ENCODE results near the gene MYL3.

DNA sequence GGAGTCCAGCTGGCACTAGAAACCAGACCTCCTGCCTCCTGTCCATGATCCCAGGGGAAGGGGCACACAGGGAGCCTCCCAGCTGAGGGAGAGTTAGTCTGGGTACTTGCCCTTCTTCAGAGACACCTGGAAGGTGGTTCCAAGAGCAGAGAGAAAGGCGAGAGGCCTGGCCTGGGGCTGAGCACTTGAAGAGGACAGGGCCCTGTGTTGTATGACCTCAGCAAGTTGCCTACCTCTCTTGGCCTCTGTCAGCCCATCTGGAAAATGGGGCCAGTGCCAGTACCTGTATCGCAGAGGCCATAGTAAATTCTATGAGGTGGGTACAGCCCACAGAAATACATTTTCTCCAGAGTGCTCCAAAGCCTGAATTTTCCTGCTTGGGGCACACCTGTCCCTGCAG is 33.8 kb upstream of the MYL3 start:
- TF ChIP-seq EZH2 (IDR thresholded peaks at IDR 0.05; ENCODE audit: low read depth, unreplicated experiment) (no peak), NANOG (IDR thresholded peaks at IDR 0.05; ENCODE audit: borderline replicate concordance) (no peak), POLR2AphosphoS5 (IDR thresholded peaks at IDR 0.05; ENCODE audit: low read depth) (no peak), EZH2phosphoT487 (IDR thresholded peaks at IDR 0.05; ENCODE audit: unreplicated experiment) (no peak), ZNF114 (CRISPR knock-in tag; IDR thresholded peaks at IDR 0.05) (no peak), CREB1 (CRISPR knock-in tag; IDR thresholded peaks at IDR 0.05; ENCODE audit: low read depth) (no peak), ZNF462 (CRISPR knock-in tag; IDR thresholded peaks at IDR 0.05) (no peak), JUNB (IDR thresholded peaks at IDR 0.05; ENCODE audit: unreplicated experiment) (no peak)
- TF ChIP-seq, protein P1, sequence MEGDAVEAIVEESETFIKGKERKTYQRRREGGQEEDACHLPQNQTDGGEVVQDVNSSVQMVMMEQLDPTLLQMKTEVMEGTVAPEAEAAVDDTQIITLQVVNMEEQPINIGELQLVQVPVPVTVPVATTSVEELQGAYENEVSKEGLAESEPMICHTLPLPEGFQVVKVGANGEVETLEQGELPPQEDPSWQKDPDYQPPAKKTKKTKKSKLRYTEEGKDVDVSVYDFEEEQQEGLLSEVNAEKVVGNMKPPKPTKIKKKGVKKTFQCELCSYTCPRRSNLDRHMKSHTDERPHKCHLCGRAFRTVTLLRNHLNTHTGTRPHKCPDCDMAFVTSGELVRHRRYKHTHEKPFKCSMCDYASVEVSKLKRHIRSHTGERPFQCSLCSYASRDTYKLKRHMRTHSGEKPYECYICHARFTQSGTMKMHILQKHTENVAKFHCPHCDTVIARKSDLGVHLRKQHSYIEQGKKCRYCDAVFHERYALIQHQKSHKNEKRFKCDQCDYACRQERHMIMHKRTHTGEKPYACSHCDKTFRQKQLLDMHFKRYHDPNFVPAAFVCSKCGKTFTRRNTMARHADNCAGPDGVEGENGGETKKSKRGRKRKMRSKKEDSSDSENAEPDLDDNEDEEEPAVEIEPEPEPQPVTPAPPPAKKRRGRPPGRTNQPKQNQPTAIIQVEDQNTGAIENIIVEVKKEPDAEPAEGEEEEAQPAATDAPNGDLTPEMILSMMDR (conservative IDR thresholded peaks at IDR 0.05; ENCODE audit: low read depth in 2 of 2), result no peak
- TF ChIP-seq, protein P2, sequence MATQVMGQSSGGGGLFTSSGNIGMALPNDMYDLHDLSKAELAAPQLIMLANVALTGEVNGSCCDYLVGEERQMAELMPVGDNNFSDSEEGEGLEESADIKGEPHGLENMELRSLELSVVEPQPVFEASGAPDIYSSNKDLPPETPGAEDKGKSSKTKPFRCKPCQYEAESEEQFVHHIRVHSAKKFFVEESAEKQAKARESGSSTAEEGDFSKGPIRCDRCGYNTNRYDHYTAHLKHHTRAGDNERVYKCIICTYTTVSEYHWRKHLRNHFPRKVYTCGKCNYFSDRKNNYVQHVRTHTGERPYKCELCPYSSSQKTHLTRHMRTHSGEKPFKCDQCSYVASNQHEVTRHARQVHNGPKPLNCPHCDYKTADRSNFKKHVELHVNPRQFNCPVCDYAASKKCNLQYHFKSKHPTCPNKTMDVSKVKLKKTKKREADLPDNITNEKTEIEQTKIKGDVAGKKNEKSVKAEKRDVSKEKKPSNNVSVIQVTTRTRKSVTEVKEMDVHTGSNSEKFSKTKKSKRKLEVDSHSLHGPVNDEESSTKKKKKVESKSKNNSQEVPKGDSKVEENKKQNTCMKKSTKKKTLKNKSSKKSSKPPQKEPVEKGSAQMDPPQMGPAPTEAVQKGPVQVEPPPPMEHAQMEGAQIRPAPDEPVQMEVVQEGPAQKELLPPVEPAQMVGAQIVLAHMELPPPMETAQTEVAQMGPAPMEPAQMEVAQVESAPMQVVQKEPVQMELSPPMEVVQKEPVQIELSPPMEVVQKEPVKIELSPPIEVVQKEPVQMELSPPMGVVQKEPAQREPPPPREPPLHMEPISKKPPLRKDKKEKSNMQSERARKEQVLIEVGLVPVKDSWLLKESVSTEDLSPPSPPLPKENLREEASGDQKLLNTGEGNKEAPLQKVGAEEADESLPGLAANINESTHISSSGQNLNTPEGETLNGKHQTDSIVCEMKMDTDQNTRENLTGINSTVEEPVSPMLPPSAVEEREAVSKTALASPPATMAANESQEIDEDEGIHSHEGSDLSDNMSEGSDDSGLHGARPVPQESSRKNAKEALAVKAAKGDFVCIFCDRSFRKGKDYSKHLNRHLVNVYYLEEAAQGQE (IDR thresholded peaks at IDR 0.05; ENCODE audit: unreplicated experiment), result no peak
